K562 (cell line): ENCODE data around the gene CRABP2. TPM values are rescaled to one million over a fixed set of nuclear protein-coding genes. Genes with fewer than 3 reads are reported as not detected.
A peak's percentile ranks its signal among the peaks of the same experiment; 100 is the strongest.

Experiments
- ARID2 ChIP-seq: fragments of 450-650 bp; IDR thresholded peaks from 2 replicates; pipeline ENCODE4 v1.6.1; 2017; ENCODE audit warnings: antibody characterized with exemption, mild to moderate bottlenecking
- CREB1 ChIP-seq, 2 experiments: sonication (generic) in 1 of 2; formaldehyde crosslinking in 1 of 2; IDR thresholded peaks; 2 replicates each; pipeline versions ENCODE4 v1.6.1 to v1.8.0; 2012 to 2022; ENCODE audit warnings: inconsistent platforms in 1 of 2, mild to moderate bottlenecking in 1 of 2, missing genetic modification reagents in 1 of 2, moderate library complexity in 1 of 2
- ELF1 ChIP-seq: fragments of 200-800 bp; sonication (Bioruptor generic); IDR thresholded peaks from 2 replicates; pipeline ENCODE4 v1.6.1; 2016; ENCODE audit warnings: missing genetic modification characterization, missing compliant biosample characterization
- ESRRA ChIP-seq: fragments of 450-650 bp; IDR thresholded peaks from 2 replicates; pipeline ENCODE4 v1.6.1; 2014; ENCODE audit warnings: low read depth, mild to moderate bottlenecking, moderate library complexity, borderline replicate concordance
- GATAD2A ChIP-seq: fragments of 450-650 bp; IDR thresholded peaks from 2 replicates; pipeline ENCODE4 v1.6.1; 2017
- JUND ChIP-seq, 2 experiments: IDR thresholded peaks; 2 replicates in 1 of 2; 3 replicates in 1 of 2; pipeline ENCODE4 v1.6.1; 2011; ENCODE audit warnings: borderline replicate concordance in 2 of 2, low read depth in 2 of 2, low read length in 2 of 2, improper control_type of control experiment in 1 of 2, missing biosample characterization in 1 of 2, missing genetic modification characterization in 1 of 2, missing genetic modification reagents in 1 of 2
- KLF16 ChIP-seq: IDR thresholded peaks from 2 replicates; pipeline ENCODE4 v1.6.1; 2016; ENCODE audit warnings: antibody characterized with exemption
- MTA3 ChIP-seq: fragments of 450-650 bp; formaldehyde crosslinking; IDR thresholded peaks from 2 replicates; pipeline ENCODE4 v1.6.1; 2017; ENCODE audit warnings: mild to moderate bottlenecking, borderline replicate concordance
- MXI1 ChIP-seq: IDR thresholded peaks from 2 replicates; pipeline ENCODE4 v1.6.1; 2011; ENCODE audit warnings: low read depth, mild to moderate bottlenecking, improper control_type of control experiment, low read length
- MYC ChIP-seq, 2 experiments: fragments of 250-450 bp in 1 of 2; sonication (Bioruptor Pico) in 1 of 2; IDR thresholded peaks; 2 replicates each; pipeline versions ENCODE4 v1.5.1 to v1.6.1; 2012 to 2021; ENCODE audit warnings: low read depth in 2 of 2, borderline replicate concordance in 1 of 2, improper control_type of control experiment in 1 of 2, low read length in 1 of 2, mild to moderate bottlenecking in 1 of 2, moderate library complexity in 1 of 2
- NEUROD1 ChIP-seq: fragments of 150-350 bp; IDR thresholded peaks from 2 replicates; pipeline ENCODE4 v1.6.1; 2014; ENCODE audit warnings: borderline replicate concordance, low read length, low read depth; ENCODE audit not compliant: partially characterized antibody
- NRF1 ChIP-seq, 2 experiments: fragments of 450-650 bp; IDR thresholded peaks in 1 of 2; conservative IDR thresholded peaks in 1 of 2; 2 replicates each; pipeline ENCODE4 v1.6.1; 2014; ENCODE audit warnings: mild to moderate bottlenecking in 2 of 2
- PHF8 ChIP-seq: fragments of 200-600 bp; sonication (generic); IDR thresholded peaks from 2 replicates; pipeline ENCODE4 v1.6.1; 2012; ENCODE audit warnings: mixed run types, mild to moderate bottlenecking, inconsistent platforms, low read length, moderate library complexity, borderline replicate concordance
- RAD21 ChIP-seq, 2 experiments: fragments of 250-450 bp in 1 of 2; fragments of 450-650 bp in 1 of 2; sonication (Bioruptor Pico) in 1 of 2; formaldehyde crosslinking in 1 of 2; IDR thresholded peaks in 1 of 2; conservative IDR thresholded peaks in 1 of 2; 2 replicates each; pipeline versions ENCODE4 v1.4.0 to v1.8.0; 2020 to 2022; ENCODE audit warnings: mild to moderate bottlenecking in 2 of 2, moderate library complexity in 1 of 2
- RBFOX2 ChIP-seq: fragments of 200-400 bp; formaldehyde crosslinking; IDR thresholded peaks from 2 replicates; pipeline ENCODE4 v1.6.1; 2017; ENCODE audit warnings: low read depth, mild to moderate bottlenecking, low read length, moderate library complexity
- SMARCE1 ChIP-seq: fragments of 450-650 bp; IDR thresholded peaks from 2 replicates; pipeline ENCODE4 v1.7.1; 2016; ENCODE audit warnings: mild to moderate bottlenecking
- STAT6 ChIP-seq: sonication (generic); formaldehyde crosslinking; IDR thresholded peaks from 2 replicates; pipeline ENCODE4 v1.8.1; 2023; ENCODE audit warnings: mild to moderate bottlenecking, missing genetic modification reagents
- TARDBP ChIP-seq: fragments of 450-650 bp; IDR thresholded peaks from 2 replicates; pipeline ENCODE4 v1.6.1; 2016
- TBL1XR1 ChIP-seq, 2 experiments: IDR thresholded peaks; 2 replicates each; pipeline ENCODE4 v1.6.1; 2012; ENCODE audit warnings: improper control_type of control experiment in 2 of 2, low read length in 2 of 2, mild to moderate bottlenecking in 1 of 2
- XRCC5 ChIP-seq: fragments of 200-400 bp; formaldehyde crosslinking; IDR thresholded peaks from 2 replicates; pipeline ENCODE4 v1.6.1; 2017; ENCODE audit warnings: low read depth, mild to moderate bottlenecking, low read length
- ZC3H8 ChIP-seq: fragments of 450-650 bp; IDR thresholded peaks from 2 replicates; pipeline ENCODE4 v1.6.1; 2017
- ZNF263 ChIP-seq: sonication (generic); formaldehyde crosslinking; IDR thresholded peaks from 2 replicates; pipeline ENCODE4 v1.8.0; 2022; ENCODE audit warnings: mild to moderate bottlenecking, missing genetic modification reagents, borderline replicate concordance
- ZNF354B ChIP-seq: fragments of 250-450 bp; sonication (Bioruptor Pico); IDR thresholded peaks from 2 replicates; pipeline ENCODE4 v1.4.0; 2020
- polyA plus RNA-seq, 8 experiments: library from polyadenylated mRNA; depleted of rRNA in 4 of 8; stranded (reverse) in 5 of 8; unstranded in 3 of 8; fragments of >200 nt; fragmentation: Nextera tagmentation in 2 of 8; fragmentation: Illumina TruSeq in 1 of 8; extraction: Ambion mirVana in 2 of 8; extraction: Trizol in 1 of 8; gene quantifications; 2 replicates each; pipeline versions ENCODE4 v1.2.1 to v1.2.3, GENCODE V29; 2011 to 2014; ENCODE audit warnings: inconsistent platforms in 1 of 8, missing spikeins in 1 of 8
- total RNA-seq, 7 experiments: library from RNA; depleted of rRNA in 6 of 7; stranded (reverse); fragments of >200 nt in 6 of 7; fragmentation: Illumina TruSeq in 2 of 7; extraction: Trizol in 2 of 7; gene quantifications; 2 replicates each; pipeline versions ENCODE4 v1.2.1 to v1.2.3, GENCODE V29; 2011 to 2021; ENCODE audit warnings: low replicate concordance in 1 of 7

The CRABP2 gene
- total and polyA plus RNA-seq, 9 of the 15 experiments (the other 6 are each of a cell fraction or from before 2014, with no cell fraction given) = 0.30 to 2.5 (median 0.82) TPM

GRCh38 chr1:156689035-156689952 is 16.1 kb downstream of the CRABP2 start (continued):
- TF ChIP-seq RAD21 (CRISPR knock-in tag; conservative IDR thresholded peaks at IDR 0.05 in 1 of 2, IDR thresholded peaks at IDR 0.05 in 1 of 2) = peak; percentile 94 to 98
- peak; percentile 54 to 64 for TF ChIP-seq NRF1 (conservative IDR thresholded peaks at IDR 0.05 in 1 of 2, IDR thresholded peaks at IDR 0.05 in 1 of 2)
- TF ChIP-seq ZNF263 (CRISPR knock-in tag) = peak; percentile 40; the same call in 1 of the 2 replicates
- peak; percentile 18; the same call in 1 of the 2 replicates for TF ChIP-seq PHF8
- TF ChIP-seq ELF1 = no peak
- no peak for TF ChIP-seq MXI1
- peak; percentile 35; the same call in 1 of the 2 replicates for TF ChIP-seq GATAD2A
- 0 out of 2 replicates have a peak, but pooled peaks have one; percentile 11 for TF ChIP-seq KLF16
- TF ChIP-seq ZNF354B = no peak
- peak; percentile 84; the same call in 1 of the 2 replicates for TF ChIP-seq MTA3
- TF ChIP-seq ESRRA = peak; percentile 43
- TF ChIP-seq MYC (IDR thresholded peaks at IDR 0.05; ENCODE audit: low read depth, low read length) = peak; percentile 27; the same call in 1 of the 2 replicates
- TF ChIP-seq MYC (CRISPR knock-in tag; IDR thresholded peaks at IDR 0.05; ENCODE audit: borderline replicate concordance, low read depth) = no peak
- TF ChIP-seq RBFOX2 = peak; percentile 66
- TF ChIP-seq STAT6 = 0 out of 2 replicates have a peak, but pooled peaks have one; percentile 44
- no peak for TF ChIP-seq SMARCE1
- no peak for TF ChIP-seq ZC3H8
- TF ChIP-seq CREB1 (IDR thresholded peaks at IDR 0.05) = no peak
- TF ChIP-seq CREB1 (CRISPR knock-in tag; IDR thresholded peaks at IDR 0.05) = peak; percentile 46
- TF ChIP-seq XRCC5 = 0 out of 2 replicates have a peak, but pooled peaks have one; percentile 64
- TF ChIP-seq NEUROD1 = peak; percentile 6
- TF ChIP-seq JUND (IDR thresholded peaks at IDR 0.05; ENCODE audit: borderline replicate concordance, low read depth, low read length) = peak; percentile 51; the same call in 1 of the 2 replicates
- TF ChIP-seq JUND (tag; IDR thresholded peaks at IDR 0.05; ENCODE audit: borderline replicate concordance, low read depth, low read length) = no peak; the same call in 2 of the 3 replicates
- TF ChIP-seq ARID2 = peak; percentile 99
- peak; percentile 24; the same call in 1 of the 2 replicates for TF ChIP-seq TARDBP
- 0 out of 4 replicates have a peak, but pooled peaks of 1 of the 2 experiments have one; percentile 9 for TF ChIP-seq TBL1XR1 (IDR thresholded peaks at IDR 0.05; ENCODE audit: low read length in 2 of 2)
